Mucosa of descending colon (tissue), 3 donors: Measurements from ENCODE around the gene GFPT2. TPM values are rescaled to one million over a fixed set of nuclear protein-coding genes. Genes with fewer than 3 reads are reported as not detected.

ENCODE experiments used
- ATAC-seq: fragments of 200-7000 bp; cut with Tn5 transposase; one replicate; pipeline ENCODE4 v1.9.1; 2020; ENCODE audit warnings: mild to moderate bottlenecking, moderate library complexity
- DNase-seq, 3 donors: peaks; one replicate each; pipeline ENCODE4 v3.0.0-alpha.2; 2020
- H3K36me3 ChIP-seq: fragments of 200-600 bp; one replicate; pipeline ENCODE4 v1.8.0; 2021; ENCODE audit warnings: low read depth, mild to moderate bottlenecking
- H3K4me1 ChIP-seq: fragments of 200-600 bp; one replicate; pipeline ENCODE4 v1.8.0; 2021; ENCODE audit warnings: low read depth, mild to moderate bottlenecking
- H3K4me3 ChIP-seq: fragments of 200-600 bp; one replicate; pipeline ENCODE4 v1.8.0; 2021; ENCODE audit warnings: mild to moderate bottlenecking
- H3K9me3 ChIP-seq: fragments of 200-600 bp; one replicate; pipeline ENCODE4 v1.8.0; 2021; ENCODE audit warnings: mild to moderate bottlenecking
- intact Hi-C, 2 donors: fragments of 100-400 bp; cut with DNase I in 1 of 2; cut with micrococcal nuclease in 1 of 2; formaldehyde crosslinking; loops; one replicate each; pipeline versions ENCODE4 v1.11.0 to v1.11.1; 2022; cut with DNase I, micrococcal nuclease
- total RNA-seq, 3 donors: library from RNA; stranded (reverse); fragmentation: NEBNext Ultra II Directional in 2 of 3; extraction: Animal tissue kit (Norgen Biotek cat#: 25700) in 2 of 3; gene quantifications; one replicate each; pipeline versions ENCODE4 v1.2.1 to v1.2.4, GENCODE V29; 2021 to 2023
- TF ChIP-seq, protein P1 (sequence below): fragments of 200-600 bp; IDR thresholded peaks from one replicate; pipeline ENCODE4 v1.8.0; 2022; ENCODE audit warnings: antibody characterized with exemption, mild to moderate bottlenecking
- donor health status: DM: no; HTN: no; CAD: no; lungs with moderate emphysema.
- donor health status: DM: no; HTN: no; CAD: no.
- donor health status: DM: no; HTN: yes; CAD: no.

Gene GFPT2
- total RNA-seq, 3 donors from 2014 or later, result 1.3 to 17.4 (median 7.9) TPM

DNA sequence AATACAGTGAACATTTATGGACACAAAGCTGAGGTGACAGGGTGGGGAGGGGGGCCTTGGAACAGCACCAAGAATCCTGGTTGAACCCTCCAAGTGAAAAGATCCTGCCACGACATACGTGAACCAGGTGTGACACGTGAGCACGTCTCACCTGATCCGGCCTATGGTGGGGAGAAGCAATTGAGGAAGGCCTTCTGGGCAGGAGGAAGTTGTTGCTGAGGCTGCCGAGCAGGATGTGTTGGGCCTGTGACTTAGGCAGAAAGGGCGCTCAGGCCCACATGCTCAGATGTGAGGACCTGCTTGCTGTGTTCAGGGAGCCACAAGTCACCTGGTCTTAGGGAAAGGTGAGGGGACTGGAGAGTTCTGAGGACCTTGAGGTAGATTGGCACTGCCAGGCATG lies 58.7 kb downstream of the GFPT2 start:
- H3K4me1 ChIP-seq, result peaks cover 20% of the 10 kb centered on the region
- no peaks in the 10 kb centered on the region for H3K36me3 ChIP-seq
- ATAC-seq, result no peak
- DNase-seq, result no peak
- intact Hi-C loops, result loop anchor here in 1 of 2 donors (10.0 kb wide), 1 partner anchor 170 kb away; no protein-coding TSS in a partner anchor
- no peaks in the 10 kb centered on the region for H3K9me3 ChIP-seq
- no peak overlapping the region for H3K4me3 ChIP-seq
- TF ChIP-seq, protein P1, sequence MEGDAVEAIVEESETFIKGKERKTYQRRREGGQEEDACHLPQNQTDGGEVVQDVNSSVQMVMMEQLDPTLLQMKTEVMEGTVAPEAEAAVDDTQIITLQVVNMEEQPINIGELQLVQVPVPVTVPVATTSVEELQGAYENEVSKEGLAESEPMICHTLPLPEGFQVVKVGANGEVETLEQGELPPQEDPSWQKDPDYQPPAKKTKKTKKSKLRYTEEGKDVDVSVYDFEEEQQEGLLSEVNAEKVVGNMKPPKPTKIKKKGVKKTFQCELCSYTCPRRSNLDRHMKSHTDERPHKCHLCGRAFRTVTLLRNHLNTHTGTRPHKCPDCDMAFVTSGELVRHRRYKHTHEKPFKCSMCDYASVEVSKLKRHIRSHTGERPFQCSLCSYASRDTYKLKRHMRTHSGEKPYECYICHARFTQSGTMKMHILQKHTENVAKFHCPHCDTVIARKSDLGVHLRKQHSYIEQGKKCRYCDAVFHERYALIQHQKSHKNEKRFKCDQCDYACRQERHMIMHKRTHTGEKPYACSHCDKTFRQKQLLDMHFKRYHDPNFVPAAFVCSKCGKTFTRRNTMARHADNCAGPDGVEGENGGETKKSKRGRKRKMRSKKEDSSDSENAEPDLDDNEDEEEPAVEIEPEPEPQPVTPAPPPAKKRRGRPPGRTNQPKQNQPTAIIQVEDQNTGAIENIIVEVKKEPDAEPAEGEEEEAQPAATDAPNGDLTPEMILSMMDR, result no peak

DNA sequence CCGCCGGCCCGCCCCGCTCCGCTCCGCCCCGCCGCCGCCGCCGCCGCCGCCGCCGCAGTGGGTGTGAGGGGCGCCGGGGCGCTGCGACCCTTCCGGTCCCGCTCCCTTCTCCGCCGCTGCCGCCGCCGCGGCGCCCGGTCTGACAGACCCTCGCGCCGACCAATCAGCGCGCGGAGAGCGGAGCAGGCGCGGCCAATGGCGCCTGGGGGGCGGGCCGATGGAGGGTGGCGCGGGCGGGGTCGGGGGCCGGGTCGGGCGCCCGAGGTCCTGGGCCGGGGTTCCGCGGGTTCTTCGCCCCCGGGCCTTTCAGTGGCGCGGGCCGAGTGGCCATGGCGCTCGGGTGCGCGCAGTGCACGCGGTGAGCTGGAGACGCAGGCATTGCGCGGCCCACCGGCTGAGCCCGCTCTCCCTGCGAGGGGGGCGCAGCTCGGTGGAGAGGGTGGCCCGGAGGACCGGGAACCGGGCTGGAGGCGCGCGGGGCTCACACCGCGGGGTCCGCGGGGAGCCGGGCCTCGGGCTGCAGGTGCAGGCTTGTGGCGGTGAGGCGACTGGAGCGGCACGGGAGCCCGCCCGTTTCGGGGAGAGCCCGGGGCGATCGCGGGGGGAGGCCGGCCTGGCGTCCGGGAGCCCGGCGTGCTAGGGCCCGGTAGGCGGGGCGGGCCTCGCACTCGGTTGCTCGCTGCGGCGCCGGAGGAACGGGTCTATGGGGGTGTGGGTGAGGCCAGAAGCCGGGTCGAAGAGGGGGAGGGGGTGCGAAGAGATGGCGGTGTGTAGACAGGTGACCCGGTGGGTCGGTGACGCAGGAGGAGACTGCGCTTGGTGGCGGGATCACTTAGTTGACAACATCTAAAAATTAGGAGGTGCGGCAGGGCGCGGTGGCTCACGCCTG lies 60.9 kb downstream of the GFPT2 start, which contains the start of gene MAPK9:
TSS of gene MAPK9 (minus strand) at position 141 of the 889 bp plus-strand sequence. CDS start 11,522 bp downstream, outside the sequence.
- peak; percentile 87 for ATAC-seq
- TF ChIP-seq, protein P1, result no peak
- DNase-seq, result peak; percentile 89 to 92 (median 89)
- Histone ChIP-seq H3K36me3 (no peaks in the 10 kb centered on the region), H3K4me3 (peak within 1 kb of the TSS; percentile 98), H3K9me3 (no peaks in the 10 kb centered on the region), H3K4me1 (peaks cover 20% of the 10 kb centered on the region)
- intact Hi-C loops, result loop anchor here in 1 of 2 donors (10.0 kb wide), 1 partner anchor 173 kb away; no protein-coding TSS in a partner anchor

DNA sequence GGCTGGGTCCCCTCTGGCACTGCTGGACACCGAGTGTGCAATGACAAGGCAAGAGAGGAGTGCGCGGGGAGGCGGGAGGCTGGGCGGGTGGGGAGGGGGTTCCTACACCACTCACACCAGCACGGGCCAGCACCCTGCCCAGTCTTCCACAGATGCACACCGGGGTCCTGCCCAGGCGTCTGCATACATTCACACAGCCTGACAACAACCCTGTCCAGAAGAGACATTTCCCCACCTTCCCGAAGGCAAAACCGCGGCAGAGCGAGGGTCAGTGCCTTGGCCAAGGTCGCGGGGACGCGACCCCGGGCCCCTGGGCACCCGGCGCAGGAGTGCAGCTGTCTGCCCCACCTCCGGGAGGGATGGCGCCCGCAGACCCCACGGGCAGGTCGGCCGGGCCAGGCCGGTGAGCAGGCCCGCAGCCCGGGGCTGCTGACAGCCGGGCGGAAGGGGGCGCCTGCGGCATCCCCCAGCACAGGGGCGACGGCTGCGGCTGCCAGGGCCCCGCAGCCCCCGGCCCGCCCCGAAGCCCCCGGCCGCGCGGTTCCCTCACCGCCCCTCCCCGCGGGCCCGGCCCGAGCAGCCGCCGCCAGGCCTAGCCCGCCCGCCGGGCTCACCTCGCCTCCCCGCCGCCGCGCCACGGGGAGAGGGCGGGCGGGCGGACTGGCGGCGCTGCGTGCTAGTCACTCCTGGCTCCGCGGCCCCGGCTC lies 61.7 kb downstream of the GFPT2 start:
- DNase-seq, result peak; percentile 35 to 59 (median 49)
- intact Hi-C loops, result loop anchor here in 1 of 2 donors (10.0 kb wide), 1 partner anchor 173 kb away; no protein-coding TSS in a partner anchor

DNA sequence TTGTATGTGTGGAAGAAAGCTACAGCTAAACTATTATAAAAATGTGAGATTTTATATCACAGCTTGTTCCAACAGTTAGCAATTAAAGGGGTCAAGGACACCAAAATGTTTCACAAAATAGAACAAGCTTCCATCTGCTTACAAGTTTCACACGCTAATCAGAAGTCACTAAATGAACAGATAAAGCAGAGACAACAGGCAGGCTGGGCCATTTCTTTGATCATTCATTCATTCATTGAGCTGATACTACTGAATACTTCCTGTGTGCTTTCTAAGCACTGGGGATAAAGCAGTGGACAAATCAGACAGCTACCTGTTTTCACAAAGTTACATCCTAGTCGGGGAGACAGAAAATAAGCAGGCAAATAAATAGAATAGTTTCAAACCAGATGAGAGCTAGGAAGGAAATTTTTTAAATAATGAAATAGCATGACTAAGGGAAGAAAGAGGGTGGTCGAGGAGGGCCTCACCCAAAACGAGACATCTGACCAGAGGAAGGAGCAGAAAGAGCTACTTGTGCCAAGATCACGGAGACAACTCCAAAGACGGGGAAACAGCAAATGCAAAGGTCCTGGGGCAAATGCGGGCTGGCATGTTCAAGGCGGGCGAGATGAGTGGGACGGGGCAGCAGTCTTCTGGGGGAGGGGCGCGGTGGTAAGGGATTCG lies 62.4 kb downstream of the GFPT2 start:
- Histone ChIP-seq H3K36me3 (no peaks in the 10 kb centered on the region), H3K4me1 (peaks cover 26% of the 10 kb centered on the region), H3K4me3 (no peak overlapping the region), H3K9me3 (no peaks in the 10 kb centered on the region)
- ATAC-seq, result no peak
- DNase-seq, result peak in 1 of 3 donors; percentile 19
- TF ChIP-seq, protein P1, result no peak
- intact Hi-C loops, result loop anchor here in 1 of 2 donors (10.0 kb wide), 1 partner anchor 174 kb away; no protein-coding TSS in a partner anchor

More for the DNA sequence above, 61.7 kb downstream of the GFPT2 start:
- TF ChIP-seq, protein P1, result no peak
- H3K9me3 ChIP-seq, result no peaks in the 10 kb centered on the region
- H3K4me1 ChIP-seq, result peaks cover 26% of the 10 kb centered on the region
- ATAC-seq, result peak; percentile 2
- H3K36me3 ChIP-seq, result no peaks in the 10 kb centered on the region
- H3K4me3 ChIP-seq, result peak overlapping the region; percentile 98

DNA sequence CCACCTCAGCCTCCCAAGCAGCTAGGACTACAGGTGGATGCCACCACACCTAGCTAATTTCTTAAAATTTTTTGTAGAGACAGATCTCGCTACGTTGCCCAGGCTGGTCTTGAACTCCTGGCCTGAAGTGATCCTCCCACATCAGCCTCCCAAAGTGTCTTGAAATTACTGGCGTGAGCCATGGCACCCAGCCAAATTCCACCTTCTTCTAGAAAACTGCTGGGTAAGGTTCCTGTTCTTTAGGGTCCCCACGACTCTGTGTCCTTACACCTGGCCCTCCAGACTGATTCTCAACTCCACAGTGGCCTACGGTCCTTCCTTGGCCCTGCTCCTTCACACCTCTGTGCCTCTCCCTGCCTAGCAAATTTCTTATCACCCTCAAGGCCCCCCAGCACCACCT lies 63.2 kb downstream of the GFPT2 start:
- DNase-seq (no peak), ATAC-seq (no peak)
- peaks cover 26% of the 10 kb centered on the region for H3K4me1 ChIP-seq
- no peaks in the 10 kb centered on the region for H3K36me3 ChIP-seq
- TF ChIP-seq, protein P1, result no peak
- intact Hi-C loops, result loop anchor here in 1 of 2 donors (10.0 kb wide), 1 partner anchor 175 kb away; no protein-coding TSS in a partner anchor
- no peak overlapping the region for H3K4me3 ChIP-seq
- no peaks in the 10 kb centered on the region for H3K9me3 ChIP-seq
